HG03025 (cell line): ENCODE data around the gene HIPK3.
A peak's percentile ranks its signal among the peaks of the same experiment; 100 is the strongest.
"Not testable (repeated sequence)": the region's sequence is repeated elsewhere in the genome, so short reads cannot be mapped to it uniquely, and the experiment has no call there.

Experiments used
- ATAC-seq: cut with Tn5 transposase; IDR thresholded peaks from one replicate; pipeline ENCODE4 v1.9.1; 2021; ENCODE audit warnings: mild to moderate bottlenecking, moderate library complexity; ENCODE audit not compliant: unreplicated experiment, low FRiP score

Gene HIPK3

DNA sequence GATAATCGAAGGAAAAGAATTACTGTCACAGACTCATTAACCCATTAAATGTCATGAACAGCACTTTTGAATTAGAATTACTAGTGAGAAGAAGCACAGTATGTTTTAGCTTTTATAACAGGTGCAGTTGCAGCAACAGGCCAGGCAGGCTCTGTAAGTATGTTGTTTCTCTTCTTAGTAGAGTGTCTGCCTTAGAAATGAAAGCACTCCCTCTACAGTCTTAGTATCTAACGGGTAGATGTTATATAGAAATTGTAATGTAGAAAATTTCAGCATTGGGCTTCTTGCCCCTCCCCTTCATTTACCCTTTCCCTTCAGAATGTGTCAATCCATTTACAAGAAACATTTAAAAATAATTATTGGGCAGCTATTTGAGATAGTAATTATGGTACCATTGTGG is 87.4 kb downstream of the HIPK3 start:
- ATAC-seq, result no peak

DNA sequence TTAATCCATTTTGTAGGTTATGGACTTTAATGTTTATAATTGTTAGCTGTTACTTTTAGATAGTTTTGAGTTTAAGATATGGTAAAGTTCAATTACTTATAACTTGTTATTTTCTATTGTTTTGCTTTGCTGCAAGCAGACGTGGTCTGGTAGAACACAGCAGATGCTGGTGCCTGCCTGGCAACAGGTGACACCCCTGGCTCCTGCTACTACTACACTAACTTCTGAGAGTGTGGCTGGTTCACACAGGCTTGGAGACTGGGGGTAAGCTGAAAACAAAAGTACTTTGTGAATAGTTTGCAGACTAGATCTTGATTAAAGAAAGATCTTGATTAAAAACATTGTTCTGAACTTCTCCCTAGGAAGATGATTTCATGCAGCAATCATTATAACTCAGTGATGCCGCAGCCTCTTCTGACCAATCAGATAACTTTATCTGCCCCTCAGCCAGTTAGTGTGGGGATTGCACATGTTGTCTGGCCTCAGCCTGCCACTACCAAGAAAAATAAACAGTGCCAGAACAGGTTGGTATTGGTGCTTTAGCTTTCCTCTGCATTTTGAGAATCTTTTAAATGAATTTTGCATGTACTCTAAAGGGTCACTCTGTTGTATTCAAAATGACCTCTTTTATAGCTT is 90.4 kb downstream of the HIPK3 start:
- ATAC-seq, result peak; percentile 82

DNA sequence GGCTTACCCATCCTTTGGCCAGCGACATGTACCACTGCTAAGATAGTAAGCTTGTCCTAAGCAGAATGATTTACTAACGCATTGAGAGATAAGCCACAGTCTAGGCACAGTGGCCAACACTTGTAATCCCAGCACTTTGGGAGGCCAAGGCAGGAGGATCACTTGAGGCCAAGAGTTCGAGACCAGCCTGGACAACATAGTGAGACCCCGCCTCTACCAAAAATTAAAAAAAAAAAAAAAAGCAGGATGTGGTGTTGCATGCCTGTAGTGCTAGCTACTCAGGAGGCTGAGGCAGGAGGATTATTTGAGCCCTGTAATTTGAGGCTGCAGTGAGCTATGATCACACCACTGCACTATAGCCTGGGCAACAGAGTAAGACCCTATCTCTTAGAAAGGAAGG is 93.1 kb downstream of the HIPK3 start:
- no peak for ATAC-seq

DNA sequence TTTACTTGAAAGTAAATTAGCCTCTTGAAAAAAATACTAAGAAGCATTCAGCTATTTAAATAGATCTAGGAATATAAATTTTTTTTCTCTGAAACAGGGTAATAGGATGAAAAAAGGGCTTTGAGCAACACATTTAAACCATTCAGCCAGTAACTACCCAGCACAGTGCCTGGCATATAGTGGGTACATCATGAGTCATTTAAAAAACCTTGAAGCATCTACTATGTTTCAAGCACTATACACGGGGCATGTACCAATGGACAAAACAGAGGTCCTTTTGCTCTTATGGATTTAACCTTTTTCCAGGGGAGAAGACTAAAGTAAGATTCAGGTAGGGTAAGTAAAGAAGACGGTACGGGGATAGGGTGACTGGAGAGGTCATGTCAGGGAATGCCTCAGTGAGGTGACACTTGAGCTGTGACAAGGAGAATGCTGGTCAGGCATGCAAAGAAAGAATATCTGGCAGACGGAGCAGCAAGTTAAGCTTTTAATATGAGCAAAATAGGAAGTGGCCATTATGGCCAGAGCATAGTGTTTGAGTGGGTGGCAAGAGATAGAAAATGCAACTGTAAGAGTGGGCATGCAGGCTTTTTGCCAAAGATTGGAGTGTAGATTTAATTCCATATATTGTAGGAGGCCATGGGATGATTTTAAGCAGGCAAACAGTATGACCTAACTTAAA is 101.1 kb downstream of the HIPK3 start:
- no peak for ATAC-seq

DNA sequence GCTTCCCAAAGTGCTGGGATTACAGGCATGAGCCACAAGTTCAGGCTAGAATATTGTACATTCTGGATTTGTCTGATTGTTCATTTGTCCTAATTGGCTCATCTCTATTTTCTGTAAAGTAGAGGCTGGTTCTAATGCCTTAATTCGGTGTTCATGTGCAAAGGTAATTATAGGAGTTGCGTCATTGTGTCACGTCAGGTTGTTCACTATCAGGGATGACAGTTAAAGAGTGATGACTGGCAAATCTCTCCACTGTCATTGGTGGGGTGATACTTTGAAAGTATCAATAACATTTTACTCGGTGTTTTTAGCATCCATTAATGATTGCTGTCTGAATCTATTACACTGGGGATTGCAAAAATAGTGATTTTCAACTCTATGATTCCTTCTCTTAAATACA is 103.5 kb downstream of the HIPK3 start:
- ATAC-seq, result no peak

DNA sequence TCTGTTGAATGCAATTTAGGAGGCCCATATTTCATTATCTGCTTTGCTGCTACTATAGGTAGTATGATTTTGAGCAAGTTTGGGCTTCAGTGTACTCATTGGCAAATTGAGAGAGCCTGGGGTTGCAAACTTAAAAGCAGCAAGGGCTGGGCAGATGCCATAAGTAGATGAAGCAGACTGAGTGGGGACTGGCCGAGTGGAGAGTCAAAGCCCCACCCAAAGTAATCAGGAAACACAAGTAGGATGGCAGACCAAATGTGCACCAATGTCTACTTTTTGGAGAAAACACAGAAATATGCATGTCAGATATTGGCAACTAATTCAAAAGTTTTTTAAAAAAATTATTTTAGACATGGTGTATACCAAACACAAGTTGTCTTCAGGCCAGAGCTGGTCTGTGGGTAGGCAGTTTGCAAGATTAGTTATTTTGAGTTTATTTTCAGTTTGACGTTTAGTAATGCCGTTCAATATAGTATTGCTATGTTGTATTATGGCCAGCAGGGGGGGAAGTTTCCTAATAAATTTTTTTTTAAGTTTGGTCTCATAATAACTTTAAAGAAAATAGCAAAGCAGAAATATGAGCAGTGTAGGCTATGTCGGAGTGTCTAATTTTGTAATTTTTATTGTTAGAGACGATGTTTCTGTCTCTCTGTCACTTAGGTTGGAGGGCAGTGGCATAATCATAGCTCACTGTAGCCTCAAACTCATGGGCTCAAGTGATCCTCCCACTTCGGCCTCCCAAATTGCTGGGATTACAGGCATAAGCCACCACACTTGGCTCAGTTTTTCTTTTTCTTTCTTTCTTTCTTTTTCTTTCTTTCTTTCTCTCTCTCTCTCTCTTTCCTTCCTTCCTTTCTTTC is 105.1 kb downstream of the HIPK3 start:
- no peak for ATAC-seq

DNA sequence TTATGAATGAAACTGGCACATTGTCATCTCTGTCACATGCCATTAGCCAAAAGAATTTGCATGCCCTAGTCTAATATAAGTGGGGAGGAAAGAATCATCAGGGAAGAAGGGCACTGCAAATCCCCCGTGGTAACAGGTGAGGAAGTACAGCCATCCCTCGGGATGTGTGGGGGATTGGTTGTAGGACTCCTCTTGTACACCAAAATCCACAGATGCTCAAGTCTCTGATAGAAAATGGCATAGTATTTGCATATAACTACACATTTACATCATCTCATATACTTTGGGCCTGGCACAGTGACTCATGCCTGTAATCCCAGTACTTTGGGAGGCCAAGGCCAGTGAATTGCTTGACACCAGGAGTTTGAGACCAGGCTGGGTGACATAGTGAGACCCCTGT is 109.7 kb downstream of the HIPK3 start:
- ATAC-seq, result no peak

DNA sequence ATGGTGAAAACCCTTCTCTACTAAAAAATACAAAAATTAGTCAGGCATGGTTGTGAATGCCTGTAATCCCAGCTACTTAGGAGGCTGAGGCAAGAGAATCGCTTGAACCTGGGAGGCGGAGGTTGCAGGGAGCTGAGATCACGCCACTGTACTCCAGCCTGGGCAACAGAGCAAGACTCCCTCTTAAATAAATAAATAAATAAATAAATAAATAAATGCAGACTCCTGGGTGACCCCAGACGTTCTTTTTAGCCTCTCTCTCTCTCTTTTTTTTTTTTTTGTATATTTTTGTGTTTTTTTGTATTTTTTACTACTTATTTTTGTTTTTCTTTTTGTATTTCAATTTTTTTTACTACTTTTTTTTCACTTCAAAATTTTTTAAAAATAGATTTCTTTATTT is 111.3 kb downstream of the HIPK3 start:
- ATAC-seq, result not testable (repeated sequence)

DNA sequence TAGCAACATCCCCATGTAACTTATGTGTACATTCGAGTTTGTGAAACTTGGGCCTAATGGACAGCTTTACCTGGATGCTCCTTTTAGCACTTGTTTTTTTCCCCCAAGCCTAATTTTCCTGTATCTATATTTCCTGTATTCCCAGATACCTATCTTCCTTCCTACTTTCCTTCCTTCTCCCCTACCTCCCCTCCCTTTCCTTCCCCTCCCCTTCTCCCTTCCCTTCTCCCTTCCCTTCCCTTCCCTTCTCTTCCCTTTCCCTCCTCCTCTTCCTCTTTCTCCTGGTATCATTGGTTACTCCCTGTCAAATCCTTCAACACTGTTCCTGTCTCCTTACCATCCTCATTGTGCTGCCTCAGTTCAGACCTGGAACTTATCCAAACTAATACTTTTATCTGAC is 111.8 kb downstream of the HIPK3 start:
- no peak for ATAC-seq

DNA sequence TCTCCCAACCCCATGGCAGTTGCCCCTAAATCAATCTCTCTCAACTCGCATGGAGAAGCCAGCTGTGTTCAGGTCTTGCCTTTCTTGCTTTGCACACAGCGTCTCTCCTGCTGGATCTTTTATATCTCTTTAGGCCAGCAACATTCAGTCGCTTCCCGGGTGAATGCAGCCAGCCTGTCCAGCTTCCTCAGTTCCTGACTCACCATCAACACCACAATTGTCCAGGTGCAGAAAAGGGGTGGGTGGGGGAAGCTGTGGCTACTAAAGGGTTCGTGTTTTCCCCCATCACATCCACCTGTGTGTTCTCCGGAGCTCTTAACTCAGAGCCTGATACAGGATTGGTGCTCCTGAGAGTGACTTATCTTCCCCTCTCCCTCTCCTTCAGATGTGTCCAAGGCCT is 116.5 kb downstream of the HIPK3 start:
- ATAC-seq, result no peak

DNA sequence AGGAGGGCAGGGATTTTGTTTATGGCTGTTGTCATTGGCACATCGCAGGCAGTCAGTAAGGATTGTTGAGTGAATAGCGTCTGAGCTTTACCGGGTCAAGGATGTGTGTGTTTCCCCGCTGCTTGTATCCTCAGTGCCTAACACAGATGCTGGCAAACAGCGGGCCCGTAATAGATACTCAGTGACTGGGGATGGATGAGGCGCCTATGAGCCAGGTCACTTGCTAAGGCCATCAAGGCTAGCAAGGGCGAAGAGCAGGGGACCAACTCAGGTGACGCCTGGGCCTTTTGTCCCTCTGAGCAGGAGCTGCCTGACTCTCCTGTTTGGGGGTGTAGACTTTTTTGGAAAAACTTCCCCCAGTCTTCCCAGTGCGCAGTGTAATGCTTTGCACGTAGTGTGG is 118.1 kb downstream of the HIPK3 start:
- ATAC-seq, result no peak

DNA sequence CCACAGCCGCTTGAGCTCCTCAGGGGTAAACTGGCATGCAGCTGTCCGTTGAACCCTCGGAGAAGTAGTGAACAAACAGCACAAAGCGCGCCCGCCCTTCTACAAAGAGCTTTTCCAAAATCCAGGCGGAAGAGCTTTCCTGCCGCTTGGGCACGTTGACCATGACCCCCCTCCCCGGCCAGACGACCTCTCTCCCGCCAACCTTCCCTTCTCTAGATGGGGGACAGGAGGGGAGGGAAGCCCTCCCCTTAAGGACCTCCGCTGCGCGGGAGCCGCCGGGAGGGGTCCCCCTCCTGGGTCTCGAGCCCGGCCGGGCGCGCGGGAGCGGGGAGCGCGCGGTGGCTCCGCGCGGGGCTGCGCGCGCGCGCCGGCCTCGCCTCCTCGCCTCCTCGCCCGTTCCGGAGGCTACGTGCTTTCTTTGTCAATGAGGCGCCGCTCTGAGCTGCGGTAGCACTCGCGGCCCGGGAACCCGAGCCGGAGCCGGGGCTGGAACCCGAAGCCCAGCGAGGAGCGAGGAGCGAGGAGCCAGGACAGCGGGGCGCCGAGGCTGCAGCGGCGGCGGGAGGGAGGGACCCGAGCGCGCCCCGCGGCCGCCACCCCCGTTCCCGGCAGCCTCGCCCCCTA is 118.6 kb downstream of the HIPK3 start, which contains the start of gene KIAA1549L:
Gene KIAA1549L (plus strand): TSS at position 421 of the 624 bp plus-strand sequence.
- ATAC-seq, result no peak

DNA sequence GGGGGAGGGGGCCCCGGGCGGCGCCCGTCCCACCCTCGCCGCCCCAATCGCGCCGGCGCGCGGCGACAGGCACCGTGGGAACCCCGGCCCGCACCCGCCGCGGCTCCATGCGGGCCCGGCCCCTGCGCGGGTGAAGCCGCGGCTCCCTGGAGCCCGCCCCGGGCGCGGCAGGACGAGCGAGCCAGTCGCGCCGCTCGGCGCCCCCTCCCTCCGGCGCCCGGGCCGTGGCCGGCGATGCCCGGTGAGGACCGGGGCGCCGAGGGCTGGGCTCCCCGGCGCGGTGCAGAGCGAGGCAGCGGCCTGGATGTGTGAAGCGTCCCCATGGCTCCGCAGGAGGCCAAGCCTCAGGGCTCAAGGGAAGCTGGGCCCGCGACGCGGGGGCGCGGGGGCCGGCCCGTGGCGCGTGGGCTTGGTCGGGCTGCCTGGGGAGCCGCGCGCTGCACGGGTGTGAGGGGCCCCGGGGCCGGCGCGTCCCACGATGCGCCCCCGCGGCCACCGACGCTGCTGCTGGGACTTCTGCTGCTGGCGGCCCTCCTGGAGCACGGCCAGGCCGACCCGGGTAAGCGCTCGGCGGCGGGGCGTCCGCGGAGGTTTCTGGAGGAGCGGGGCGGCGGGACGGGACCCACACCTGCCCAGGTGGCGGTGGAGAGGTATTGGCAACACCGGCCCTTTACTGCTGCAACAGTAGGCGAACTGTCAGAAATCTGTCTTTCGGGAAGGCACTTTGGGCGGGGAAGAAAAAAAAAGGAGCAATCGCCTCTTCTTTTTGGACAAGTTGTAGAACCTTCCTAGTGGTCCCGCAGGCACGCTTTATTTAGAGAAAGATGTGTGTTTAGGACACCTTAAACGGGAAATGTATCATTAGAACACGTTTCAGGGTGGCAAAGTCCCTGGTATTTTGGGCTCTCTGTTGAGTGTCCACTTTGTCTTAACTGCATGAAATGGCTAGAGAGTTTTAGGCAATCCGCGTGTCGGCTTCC is 119.4 kb downstream of the HIPK3 start:
- ATAC-seq, result no peak

DNA sequence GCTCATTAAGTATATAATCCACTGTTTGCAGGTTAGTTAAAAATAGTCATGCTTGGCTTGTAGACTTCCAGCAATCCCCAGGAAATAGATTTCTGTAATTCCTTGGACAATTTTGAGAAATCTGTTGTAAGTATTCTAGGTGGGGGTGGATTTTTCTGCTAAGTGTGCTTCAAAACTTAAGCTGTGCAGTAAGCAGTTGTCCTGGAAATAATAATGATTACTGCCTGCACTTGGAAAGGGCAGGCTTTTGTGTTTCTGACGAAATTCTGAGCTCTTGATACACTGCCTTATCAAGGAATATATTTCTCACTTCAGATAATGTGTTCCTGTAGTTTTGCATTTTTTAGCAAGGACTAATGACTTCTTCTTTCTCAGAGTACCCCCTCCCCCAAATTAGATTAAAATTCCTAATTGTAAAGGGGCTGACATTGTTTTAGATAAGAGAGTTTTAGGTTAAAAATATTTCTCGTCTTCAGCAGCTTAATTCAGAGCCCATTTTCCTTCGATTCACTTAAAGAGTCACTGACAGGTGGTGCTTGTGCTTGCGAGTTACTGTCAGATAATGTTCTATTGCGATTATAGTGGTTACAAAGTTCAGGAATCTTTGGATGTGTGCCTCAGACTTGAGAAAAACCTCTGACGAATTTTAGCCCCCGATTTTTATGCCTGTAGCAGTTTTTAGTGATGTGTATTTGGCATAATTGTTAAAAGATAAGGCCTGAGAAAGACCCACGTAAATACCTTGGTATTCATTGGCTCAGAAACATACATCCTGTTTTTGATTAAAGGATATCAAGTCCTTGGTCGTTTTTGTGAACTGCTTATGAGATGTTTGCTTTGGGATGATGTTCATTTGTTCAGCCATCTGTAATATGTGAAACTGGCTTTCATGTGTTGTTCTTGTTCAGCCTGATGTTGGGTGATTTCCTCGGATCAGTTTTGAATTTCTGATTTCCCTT is 120.5 kb downstream of the HIPK3 start:
- no peak for ATAC-seq

DNA sequence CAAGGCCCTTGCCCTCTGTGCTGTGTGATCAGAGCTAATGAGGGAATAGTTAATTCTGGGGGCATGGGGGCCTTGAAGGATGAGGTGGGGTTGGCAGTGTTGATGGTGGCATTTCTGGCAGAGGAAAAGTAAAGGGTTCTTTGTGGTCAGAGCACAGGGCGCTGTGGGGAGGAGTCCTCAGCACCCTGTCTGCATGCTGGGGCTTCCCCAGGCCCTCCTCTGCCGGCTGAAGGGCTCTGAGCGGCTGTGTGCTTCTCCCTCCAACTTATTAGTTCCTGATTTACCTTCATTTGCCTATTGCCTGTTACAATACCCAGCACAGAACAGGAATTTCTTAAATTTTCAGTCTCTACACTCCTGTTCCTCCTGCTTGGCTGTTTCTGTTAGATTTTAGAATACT is 122.8 kb downstream of the HIPK3 start:
- peak; percentile 50 for ATAC-seq

DNA sequence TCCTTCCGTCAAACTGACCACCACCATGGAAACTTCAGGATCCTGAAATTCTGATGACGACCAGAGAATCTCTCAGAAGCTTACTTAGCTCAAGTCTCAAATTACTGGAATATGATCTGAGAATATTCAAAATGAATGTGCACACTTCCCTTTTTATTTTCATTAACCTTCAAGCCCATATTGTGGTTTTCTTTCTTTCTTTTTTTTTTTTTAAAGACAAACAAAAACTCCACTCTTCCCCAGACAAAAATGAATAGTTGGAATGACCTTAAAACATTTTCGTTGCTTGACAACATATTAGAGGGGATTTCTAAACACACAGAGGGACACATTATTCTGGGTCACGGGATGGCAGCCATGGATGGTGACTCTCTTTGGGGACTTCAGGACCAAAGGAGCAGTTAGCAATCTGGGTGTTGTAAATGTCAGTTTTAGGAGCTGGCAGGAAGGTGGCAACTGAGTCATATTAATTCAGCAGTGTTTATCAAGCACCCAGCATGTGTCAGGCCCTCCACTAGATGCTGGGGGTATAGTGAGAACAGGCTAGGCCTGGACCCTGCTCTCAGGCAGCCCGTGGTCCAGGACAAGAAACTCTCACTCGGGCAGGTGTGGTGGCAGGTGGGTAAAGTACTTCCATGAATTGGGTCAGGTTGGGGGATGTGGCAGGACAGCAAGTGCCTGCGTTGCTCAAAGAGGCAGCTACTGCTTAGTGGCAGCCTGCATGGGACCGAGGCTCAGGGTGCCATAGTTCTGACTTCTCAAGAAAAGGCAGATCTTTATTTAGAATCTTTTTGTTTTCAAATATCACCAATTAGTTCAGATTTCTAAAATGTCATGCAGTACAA is 126.1 kb downstream of the HIPK3 start:
- no peak for ATAC-seq

DNA sequence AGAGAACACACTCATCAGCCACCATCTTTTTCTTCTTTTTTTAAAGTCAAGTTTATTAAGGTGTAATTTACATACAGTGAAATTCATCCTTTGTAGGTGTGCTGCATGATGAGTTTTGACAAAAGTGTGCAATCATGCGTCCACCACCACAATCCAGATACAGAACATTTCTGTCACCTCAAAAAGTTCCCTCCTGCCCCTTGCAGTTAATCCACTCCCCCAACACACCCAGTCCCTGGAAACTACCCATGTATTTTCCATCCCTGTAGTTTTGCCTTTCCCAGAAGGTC is 126.7 kb downstream of the HIPK3 start:
- no peak for ATAC-seq

DNA sequence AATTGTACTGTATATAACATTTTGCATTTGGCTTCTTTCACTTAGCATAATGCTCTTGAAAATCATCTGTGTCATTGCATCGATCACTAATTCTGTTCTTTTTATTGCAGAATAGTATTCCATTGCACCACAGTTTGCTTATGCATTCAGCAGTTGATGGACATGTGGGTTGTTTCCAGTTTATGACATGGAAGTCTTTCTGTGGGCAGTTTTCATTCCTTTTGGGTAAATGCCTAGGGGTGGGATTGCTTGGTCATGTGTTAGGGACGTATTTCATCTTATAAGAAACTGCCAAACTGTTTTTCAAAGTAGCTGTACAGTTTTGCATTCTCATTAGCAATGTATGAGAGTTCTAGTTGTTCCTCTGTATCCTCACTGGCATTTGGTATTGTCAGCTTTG is 127.0 kb downstream of the HIPK3 start:
- no peak for ATAC-seq
